Adrenal gland (tissue), 5 donors: ENCODE data around the gene CLDN9.

Source experiments
- POLR2A ChIP-seq, 2 donors: fragments of 450-650 bp; IDR thresholded peaks; one replicate each; pipeline ENCODE4 v1.6.1; 2017; ENCODE audit warnings: antibody characterized with exemption in 2 of 2, mild to moderate bottlenecking in 2 of 2, moderate library complexity in 1 of 2
- TF ChIP-seq, protein P1 (sequence below), 6 experiments: fragments of 450-650 bp in 4 of 6; fragments of 200-600 bp in 2 of 6; sonication (generic) in 1 of 6; IDR thresholded peaks; 1 replicate in 5 of 6; 2 replicates in 1 of 6; pipeline versions ENCODE4 v1.5.1 to v1.8.0; 2016 to 2021; ENCODE audit warnings: antibody characterized with exemption in 6 of 6, mild to moderate bottlenecking in 2 of 6, moderate library complexity in 1 of 6
- donor health status: DM: no; HTN: no; CAD: no.

DNA sequence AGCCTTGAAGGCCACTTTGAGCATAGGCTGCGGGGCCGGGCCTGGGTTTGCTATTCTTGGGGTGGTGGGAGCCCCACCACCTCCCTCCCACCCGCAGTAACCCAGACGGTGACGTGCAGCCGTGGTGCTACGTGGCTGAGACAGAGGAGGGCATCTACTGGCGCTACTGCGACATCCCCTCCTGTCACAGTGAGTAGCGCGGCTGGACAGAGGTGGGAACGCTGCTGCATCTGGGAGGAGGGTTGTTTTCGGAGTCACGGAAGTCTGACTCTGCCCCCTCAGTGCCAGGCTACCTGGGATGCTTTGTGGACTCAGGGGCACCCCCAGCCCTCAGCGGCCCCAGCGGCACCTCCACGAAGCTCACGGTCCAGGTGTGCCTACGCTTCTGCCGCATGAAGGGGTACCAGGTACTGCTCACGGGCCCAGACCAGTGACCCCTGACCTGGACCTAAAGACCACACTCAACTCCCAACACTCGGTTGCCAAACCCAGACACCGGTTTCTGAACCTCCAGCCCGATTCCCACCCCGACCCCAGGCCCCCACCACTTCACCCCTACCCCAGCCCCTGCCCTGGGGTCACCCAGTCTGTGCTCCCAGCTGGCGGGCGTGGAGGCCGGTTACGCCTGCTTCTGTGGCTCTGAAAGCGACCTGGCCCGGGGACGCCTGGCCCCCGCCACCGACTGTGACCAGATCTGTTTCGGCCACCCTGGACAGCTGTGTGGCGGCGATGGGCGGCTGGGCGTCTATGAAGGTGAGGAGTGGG lies 46.5 kb upstream of the CLDN9 start:
- TF ChIP-seq, protein P1, sequence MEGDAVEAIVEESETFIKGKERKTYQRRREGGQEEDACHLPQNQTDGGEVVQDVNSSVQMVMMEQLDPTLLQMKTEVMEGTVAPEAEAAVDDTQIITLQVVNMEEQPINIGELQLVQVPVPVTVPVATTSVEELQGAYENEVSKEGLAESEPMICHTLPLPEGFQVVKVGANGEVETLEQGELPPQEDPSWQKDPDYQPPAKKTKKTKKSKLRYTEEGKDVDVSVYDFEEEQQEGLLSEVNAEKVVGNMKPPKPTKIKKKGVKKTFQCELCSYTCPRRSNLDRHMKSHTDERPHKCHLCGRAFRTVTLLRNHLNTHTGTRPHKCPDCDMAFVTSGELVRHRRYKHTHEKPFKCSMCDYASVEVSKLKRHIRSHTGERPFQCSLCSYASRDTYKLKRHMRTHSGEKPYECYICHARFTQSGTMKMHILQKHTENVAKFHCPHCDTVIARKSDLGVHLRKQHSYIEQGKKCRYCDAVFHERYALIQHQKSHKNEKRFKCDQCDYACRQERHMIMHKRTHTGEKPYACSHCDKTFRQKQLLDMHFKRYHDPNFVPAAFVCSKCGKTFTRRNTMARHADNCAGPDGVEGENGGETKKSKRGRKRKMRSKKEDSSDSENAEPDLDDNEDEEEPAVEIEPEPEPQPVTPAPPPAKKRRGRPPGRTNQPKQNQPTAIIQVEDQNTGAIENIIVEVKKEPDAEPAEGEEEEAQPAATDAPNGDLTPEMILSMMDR (IDR thresholded peaks at IDR 0.05) = no peak
- TF ChIP-seq POLR2A (IDR thresholded peaks at IDR 0.05) = no peak
